GM18873 (cell line): Measurements from ENCODE around the gene XPR1.
A peak's percentile ranks its signal among the peaks of the same experiment; 100 is the strongest.

ENCODE experiments used
- ATAC-seq: cut with Tn5 transposase; IDR thresholded peaks from one replicate; pipeline ENCODE4 v1.9.1; 2021; ENCODE audit warnings: mild to moderate bottlenecking, moderate library complexity, moderate number of reproducible peaks; ENCODE audit not compliant: unreplicated experiment, low FRiP score

XPR1 gene

DNA sequence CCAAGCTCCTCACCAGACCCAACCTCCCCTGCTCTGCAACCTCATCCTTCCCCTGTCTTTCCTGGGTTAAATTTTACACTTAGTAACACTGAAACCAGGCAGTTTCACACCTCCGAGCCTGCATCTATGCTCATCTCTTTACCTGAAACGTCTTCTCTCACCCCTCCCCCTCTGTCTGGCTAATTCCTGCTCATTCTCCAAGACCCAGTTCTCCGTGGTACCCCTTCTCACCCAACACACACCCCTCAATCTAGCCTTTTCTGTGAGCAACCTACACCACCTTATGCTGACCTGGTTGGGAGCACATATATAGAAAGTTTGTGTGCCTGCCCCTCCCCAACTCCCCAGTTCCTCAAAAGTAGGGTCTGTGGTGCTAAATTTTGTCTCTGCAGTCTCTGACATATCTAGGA, 277.2 kb downstream of the XPR1 start:
- peak; percentile 39 for ATAC-seq

- ATAC-seq = peak; percentile 46
Observed at GRCh38 chr1:180909462-180909976, 277.7 kb downstream of the XPR1 start.

DNA sequence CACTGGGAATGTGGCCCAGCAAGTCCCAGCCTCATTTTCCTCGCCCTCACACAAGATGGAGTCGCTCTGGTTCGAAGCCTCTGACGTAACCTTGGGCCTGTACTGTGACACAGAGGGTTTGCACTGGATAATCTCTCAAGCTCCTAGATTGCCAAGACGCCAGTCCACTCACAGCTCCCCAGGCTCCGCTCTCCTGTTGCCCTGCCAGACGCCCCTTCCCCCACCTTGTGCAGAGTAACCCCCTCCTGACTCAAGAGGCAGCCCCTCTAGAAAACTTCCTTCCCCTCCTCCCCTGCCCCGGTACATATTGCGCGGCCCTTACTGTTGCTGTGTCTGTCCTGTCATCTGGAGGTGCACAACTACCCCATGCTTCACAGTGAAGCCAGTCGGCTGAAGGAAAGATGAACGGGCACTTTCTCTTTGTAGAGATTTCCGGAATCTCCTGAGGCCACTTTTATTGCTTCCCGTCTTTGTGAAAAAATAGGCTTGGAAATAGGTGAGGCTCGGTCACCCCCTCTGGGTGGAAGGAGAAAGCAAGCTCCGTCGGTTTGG, 279.9 kb downstream of the XPR1 start:
- ATAC-seq = no peak

DNA sequence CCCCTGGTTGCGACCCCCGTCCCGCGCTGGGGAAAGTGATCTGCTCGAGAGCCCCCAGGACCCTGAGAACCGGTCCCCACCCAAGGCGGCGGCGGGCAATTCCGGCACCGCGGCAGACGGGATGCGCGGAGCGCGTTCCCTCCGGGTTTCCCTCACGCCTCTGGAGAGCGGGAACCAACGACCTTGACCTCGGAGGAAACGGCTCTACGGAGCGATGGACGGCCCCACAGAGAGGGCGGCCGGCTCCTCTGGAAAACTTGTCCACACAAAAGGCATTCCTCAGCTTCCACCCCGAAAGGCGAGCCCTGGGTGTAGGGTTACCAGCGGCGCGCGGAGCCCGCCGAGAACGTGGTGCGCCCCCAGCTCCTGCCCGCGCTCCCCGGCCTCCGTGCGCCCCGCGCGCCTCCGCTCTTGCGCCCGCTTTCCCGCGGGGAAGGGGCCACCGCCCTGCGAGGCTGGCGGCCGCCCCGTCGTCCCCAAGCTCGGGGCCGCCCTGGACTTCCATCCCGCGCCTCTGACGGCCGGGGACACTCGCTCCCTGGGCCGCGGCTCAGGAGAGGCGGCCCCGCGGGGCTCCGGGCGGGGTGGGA, 280.5 kb downstream of the XPR1 start:
- no peak for ATAC-seq

- no peak for ATAC-seq
Observed at GRCh38 chr1:180912801-180913565, 281.2 kb downstream of the XPR1 start, which contains the start of gene KIAA1614. Gene KIAA1614, plus strand, starts transcription at chr1:180912897. Its CDS starts 347 bp downstream, at chr1:180913244.

DNA sequence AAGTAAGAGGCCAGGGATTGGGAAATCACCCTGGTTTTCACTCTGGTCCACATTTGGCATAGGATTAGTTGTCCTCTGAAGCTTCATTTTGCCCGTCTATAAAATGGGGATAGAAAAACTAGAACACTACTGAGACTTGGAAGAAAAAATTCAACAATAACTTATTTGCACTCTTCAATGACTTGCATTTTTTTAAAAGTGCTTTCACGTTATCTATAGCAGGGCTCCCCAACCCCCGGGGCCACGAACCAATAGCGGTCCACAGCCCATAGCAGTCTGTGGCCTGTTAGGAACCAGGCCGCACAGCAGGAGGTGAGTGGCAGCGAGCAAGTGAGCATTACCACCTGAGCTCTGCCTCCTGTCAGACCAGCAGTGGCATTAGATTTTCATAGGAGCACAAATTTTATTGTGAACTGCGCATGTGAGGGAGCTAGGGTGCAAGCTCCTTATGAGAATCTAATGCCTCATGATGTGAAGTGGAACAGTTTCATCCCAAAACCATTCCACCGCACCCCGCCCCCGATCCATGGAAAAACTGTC, 283.7 kb downstream of the XPR1 start:
- no peak for ATAC-seq

DNA sequence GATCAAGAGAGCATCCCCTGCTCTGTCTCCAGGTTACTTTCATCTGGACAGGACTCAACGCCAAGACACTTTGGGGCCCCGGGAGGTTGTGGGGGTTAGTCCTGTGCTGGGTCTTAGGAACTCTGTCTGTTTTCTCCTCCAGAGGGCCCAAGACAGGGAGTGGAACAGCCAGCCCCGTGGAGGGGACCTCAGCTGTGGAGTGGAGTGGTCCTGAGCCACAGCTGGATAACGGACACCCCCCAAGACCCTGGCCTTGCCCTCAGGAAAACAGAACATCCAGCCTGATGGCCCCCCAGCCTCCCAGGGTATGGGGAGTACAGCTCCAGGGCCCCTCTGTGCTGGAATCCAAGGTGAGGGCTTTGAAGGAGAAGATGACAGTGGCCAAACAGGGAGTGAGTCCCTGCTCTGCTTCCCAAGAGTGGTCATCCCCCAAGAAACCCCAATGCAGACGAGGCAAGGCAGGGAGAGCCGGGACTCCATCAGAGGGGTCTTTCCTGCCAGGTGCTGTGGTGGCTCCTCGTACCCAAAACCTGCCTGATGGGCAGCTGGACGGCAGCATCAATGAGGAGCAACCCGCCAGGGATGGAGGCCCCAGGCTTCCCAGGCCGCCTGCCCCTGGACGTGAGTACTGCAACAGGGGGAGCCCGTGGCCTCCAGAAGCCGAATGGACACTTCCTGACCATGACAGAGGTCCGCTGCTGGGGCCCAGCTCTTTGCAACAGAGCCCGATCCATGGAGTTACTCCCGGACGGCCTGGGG, 284.4 kb downstream of the XPR1 start:
- no peak for ATAC-seq

DNA sequence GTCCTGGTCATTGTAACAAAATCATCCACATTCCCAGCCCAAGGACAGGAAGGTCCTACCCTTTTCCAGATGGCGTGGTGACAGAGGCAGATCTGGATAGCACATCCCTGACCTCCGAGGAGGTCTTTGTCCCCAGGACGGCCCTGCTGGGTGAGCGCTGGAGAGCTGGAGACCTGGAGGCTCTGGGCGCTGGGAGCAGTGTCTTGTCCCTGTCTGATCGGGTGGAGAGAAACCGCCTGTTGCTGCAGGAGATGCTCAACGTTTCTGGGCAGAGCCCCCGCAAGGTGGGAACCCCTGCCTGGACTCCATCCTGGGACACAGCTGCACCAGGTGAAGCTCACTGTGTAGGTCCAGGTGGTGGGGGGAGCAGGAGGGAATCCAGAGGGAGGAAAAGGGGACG, 284.9 kb downstream of the XPR1 start:
- no peak for ATAC-seq

- ATAC-seq = no peak
Observed at GRCh38 chr1:180917306-180918065, 285.7 kb downstream of the XPR1 start.

DNA sequence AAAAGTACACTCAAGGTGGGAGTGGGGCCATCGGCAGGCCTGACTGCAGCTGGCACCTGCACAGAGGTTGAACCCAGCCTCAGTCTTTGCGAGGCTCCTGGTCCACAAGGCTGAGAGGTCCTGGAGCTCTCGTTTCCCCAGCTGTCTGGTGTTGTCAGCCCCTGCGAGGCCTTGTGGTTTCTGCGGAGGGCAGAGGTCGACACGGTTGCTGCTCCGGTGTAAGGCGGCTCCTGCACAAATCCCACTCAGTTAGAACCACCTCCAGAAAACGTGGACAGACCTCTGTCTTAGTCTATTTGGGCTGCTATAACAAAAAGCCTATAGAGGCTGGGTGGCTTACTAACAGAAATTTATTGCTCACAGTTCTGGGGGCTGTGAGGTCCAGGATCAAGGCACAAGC, 286.7 kb downstream of the XPR1 start:
- no peak for ATAC-seq

GRCh38 chr1:180919183-180919700, 287.4 kb downstream of the XPR1 start:
- ATAC-seq = no peak

- no peak for ATAC-seq
Observed at GRCh38 chr1:180920193-180920592, 288.4 kb downstream of the XPR1 start.

- no peak for ATAC-seq
Observed at GRCh38 chr1:180920702-180921101, 288.9 kb downstream of the XPR1 start.

- ATAC-seq = no peak
Observed at GRCh38 chr1:180921386-180921785, 289.6 kb downstream of the XPR1 start.

- no peak for ATAC-seq
Observed at GRCh38 chr1:180921891-180922630, 290.2 kb downstream of the XPR1 start.

- no peak for ATAC-seq
Observed at GRCh38 chr1:180922631-180923015, 290.8 kb downstream of the XPR1 start.

- ATAC-seq = peak; percentile 54
Observed at GRCh38 chr1:180923021-180923841, 291.4 kb downstream of the XPR1 start.

- ATAC-seq = no peak
Observed at GRCh38 chr1:180923887-180924286, 292.1 kb downstream of the XPR1 start.
